Activated CD8-positive, alpha-beta memory T cell treated with anti-CD3 and anti-CD28 coated beads for 48 hours (primary cell): Measurements from ENCODE around the gene CYP4F22.
"Not testable (repeated sequence)": the region's sequence is repeated elsewhere in the genome, so short reads cannot be mapped to it uniquely, and the experiment has no call there.

Source experiments
- DNase-seq, 3 experiments: peaks; one replicate each; pipeline ENCODE4 v3.0.0-alpha.2; 2020; ENCODE audit warnings: low read depth in 2 of 3, low spot score in 2 of 3

The CYP4F22 gene

DNA sequence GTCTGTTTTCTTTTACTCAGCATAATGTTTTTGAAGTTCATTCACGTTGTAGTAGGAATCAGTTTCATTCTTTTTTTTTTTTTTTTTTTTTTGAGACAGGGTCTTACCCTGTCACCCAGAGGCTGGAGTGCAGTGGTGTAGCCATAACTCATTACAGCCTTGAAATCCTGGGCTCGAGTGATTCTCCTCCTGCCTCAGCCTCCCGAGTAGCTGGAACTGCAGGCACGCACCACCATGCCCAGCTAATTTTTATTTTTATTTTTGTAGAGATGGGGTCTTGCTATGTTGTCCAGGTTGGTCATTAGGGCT, 25.2 kb downstream of the CYP4F22 start:
- not testable (repeated sequence) for DNase-seq

GRCh38 chr19:15534957-15535864, 26.9 kb downstream of the CYP4F22 start:
- DNase-seq = no peak

DNA sequence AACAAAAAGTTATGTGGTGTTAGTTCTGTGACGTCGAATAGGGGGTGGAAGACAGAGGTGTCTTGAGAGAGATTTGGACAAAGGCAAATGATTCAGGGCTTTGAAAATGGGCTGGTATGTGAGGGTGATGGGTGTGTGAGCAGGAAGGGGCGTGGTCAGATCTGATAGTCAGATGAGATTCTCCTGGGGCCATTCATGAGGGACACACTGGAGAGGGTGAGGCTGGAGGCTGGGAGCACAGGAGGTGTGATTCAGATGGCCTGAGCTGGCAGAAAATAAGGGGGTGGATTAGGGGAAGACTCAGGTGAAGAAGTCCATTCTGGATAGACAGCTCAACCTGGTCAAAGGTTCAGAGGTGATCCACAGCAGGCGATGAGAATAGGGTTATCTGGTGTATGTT, 28.0 kb downstream of the CYP4F22 start:
- DNase-seq = no peak

GRCh38 chr19:15538774-15539173, 30.4 kb downstream of the CYP4F22 start:
- DNase-seq = no peak

GRCh38 chr19:15539638-15540037, 31.3 kb downstream of the CYP4F22 start:
- DNase-seq = no peak

- DNase-seq = no peak
These were observed 32.1 kb downstream of the CYP4F22 start for GRCh38 chr19:15540435-15540834.

- DNase-seq = no peak
These were observed 36.0 kb downstream of the CYP4F22 start for GRCh38 chr19:15544283-15544682.

DNA sequence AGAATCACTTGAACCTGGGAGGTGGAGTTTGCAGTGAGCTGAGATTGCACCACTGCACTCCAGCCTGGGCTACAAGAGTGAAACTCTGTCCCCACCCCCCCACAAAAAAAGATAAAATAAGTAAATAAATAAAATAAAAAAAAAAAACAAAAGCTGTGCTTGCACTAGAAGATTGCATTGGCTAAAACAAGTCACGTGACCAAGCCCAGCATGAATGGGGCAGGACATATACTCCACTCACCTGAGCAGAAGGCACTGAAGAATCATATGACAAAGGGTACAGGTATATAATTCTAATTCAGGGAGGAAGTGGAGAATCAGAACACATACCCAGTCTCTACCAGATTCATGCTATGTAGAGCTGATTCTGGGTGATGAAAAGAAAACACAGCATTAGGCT, 36.6 kb downstream of the CYP4F22 start:
- DNase-seq = no peak

DNA sequence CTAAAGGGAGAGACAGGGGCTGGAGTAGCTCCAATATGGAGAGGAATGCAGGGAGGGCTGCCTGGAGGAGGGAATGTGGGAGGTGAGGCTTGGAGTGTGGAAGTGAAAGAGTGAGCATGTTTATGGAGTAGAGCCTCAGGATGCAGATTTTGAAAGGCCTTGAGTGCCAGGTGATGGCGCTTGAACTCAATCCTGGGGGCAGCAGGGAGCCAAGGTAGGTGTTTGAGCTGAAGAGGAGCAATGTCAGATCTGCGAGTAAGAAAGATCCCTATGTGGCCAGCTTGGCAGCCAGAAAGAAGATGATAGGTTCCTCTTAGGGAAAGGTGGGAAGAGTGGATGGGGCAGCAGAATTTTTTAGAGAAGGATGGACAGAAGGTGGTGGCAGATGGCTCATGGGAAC, 40.3 kb downstream of the CYP4F22 start:
- DNase-seq = no peak

DNA sequence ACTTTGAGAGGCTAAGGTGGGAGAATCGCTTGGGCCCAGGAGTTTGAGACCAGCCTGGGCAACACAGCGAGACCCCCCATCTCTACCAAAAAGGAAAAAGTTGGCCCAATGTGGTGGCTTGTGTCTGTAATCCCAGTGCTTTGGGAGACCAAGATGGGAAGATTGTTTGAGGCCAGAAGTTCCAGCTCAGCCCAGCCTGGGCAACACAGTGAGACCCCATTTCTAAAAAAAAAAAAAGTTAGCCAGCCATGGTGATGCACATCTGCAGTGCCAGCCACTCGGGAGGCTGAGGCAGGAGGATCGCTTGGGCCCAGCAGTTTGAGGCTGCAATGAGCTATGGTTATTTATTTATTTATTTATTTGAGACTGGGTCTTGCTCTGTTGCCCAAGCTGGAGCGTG, 41.3 kb downstream of the CYP4F22 start:
- DNase-seq = no peak

GRCh38 chr19:15550273-15550672, 41.9 kb downstream of the CYP4F22 start:
- DNase-seq = no peak

GRCh38 chr19:15550929-15551292, 42.6 kb downstream of the CYP4F22 start:
- no peak for DNase-seq

- peak; percentile 41 to 58 (median 45) for DNase-seq
These were observed 43.1 kb downstream of the CYP4F22 start for GRCh38 chr19:15551293-15552004.

DNA sequence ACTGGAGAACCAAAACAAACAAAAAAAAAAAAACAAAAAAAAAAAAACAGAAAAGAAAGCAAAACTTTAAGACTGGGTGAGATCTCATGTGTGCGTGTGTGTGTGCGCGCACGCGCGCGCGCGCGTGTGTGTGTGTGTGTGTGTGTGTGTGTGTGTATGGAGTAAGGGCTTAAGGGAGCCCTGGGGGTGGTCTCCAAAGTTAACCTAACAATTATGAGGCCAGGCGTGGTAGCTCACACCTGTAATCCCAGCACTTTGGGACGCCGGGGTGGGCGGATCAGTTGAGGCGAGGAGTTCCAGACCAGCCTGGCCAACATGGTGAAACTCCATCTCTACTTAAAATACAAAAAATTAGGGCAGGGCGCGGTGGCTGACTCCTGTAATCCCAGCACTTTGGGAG, 46.7 kb downstream of the CYP4F22 start:
- DNase-seq = no peak

DNA sequence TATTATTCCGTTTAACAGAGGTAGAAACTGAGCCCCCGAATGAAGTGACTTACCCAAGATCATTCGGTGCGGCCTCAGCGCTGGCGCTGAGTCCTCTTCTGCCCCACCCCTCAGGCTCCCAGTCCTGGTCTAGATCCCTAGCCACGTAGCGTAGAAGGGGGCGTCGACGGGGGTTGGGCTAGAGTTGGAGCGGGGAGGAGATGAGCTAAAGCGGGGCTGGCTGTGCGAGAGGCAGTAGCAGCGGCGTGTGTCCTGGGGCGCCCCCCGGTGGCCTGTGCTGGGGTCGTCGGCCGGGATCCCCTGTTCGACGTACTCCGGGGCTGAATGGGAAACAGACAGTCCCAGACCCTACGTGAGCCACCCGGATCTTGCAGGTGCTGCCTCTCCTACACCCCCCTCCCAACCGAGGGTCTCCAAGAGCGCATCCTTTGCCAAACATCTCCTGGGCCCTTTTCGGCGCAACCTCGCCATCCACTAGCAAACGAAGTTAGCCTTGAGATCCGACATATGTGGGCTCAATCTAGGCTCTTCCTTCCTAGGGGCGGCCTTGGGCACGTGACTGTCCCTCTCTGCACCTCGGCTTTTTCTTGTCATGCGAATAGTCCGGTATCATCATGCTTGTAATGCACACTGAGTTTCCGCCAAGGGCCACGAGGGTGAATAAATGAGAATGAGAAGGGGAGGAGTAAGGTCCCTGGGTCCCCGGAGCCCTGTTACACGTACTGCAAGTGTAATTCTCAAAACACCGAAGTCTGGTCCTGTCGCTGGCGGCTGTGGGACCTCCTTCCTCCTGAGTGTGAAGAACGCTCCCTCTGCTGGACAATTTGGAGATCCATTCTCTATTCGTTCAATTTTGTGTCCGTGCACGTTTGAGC, 47.7 kb downstream of the CYP4F22 start:
- peak; percentile 91 to 98 (median 98) for DNase-seq

DNA sequence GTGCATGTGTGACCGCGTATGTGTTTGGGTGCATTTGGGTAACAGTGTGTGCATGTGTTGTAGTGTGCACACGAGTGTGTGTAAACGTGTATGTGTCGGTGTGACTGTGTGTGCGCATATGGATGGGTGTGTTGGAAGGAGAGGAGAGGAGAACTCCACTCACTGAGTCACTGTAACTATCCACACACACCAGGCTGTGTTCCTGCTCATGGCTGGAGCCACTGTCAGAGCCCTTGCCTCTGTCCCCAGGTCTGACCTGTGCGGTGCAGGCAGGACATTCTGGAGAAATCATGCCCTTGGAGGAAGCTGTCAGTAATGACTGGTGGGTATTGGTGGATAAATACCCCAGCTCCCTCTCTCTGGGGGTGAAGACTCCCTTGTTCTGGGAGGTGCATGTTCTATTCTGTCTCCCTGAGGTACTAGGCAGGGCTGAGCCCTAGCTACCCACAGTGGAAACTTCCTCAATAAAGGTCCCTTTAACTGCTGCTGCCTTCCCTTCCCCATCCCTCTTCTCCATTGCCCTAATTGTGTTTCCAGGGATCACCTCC, 48.4 kb downstream of the CYP4F22 start:
- DNase-seq = no peak

DNA sequence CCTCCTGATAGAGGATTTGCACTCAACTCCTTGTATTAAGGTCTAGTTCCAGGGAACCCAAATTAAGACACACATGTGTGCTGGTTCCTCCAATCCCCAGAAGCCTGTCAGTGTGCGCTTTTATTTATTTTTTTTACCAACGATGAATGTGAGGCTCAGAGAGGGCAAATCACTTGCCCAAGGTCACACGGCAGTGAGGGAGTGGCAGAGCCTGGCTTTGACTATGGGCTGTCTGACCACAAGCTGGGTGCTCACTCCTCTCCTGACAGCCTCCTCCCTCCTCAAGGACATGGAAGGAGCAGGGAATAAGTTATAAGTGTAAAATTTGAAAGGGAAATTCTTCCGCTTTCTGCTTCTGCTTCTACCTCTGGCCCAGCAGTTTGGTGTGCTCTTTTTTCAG, 48.9 kb downstream of the CYP4F22 start:
- DNase-seq = no peak

DNA sequence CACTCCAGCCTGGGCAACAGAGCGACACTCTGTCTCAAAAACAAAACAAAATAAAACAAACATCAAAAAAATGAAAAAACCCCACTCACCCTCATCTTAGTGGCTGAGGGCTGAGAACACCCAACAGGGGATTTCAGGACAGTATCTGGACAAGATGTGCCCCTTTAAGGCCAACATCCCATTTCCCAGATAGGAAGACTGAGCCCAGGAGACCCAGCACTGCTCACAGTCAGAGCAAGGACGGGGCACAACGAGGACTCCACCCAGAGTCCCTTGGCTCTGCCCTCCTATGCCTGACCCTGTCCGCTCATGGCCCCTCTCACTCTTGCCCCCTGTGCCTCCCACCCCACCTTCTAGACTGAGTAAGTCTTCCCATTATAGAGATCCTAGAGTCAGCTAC, 53.8 kb downstream of the CYP4F22 start:
- no peak for DNase-seq

GRCh38 chr19:15562861-15563260, 54.5 kb downstream of the CYP4F22 start:
- no peak for DNase-seq

- no peak for DNase-seq
These were observed 55.0 kb downstream of the CYP4F22 start for GRCh38 chr19:15563325-15563794.

DNA sequence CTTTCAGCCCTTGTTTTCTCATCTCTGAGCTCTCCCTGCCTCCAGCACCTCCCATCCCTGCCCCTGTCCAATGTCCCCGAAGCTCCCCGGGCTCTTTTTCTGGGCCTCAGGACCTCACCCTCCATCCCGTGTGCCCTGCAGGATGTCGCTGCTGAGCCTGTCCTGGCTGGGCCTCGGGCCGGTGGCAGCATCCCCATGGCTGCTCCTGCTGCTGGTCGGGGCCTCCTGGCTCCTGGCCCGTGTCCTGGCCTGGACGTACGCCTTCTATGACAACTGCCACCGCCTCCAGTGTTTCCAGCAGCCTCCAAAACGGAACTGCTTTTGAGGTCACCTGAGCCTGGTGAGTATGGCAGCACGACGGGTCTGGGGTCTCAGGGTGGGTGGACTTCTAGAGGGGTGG, 55.6 kb downstream of the CYP4F22 start:
- no peak for DNase-seq
